ENCODE measurements around the gene PGRMC2.

DNA sequence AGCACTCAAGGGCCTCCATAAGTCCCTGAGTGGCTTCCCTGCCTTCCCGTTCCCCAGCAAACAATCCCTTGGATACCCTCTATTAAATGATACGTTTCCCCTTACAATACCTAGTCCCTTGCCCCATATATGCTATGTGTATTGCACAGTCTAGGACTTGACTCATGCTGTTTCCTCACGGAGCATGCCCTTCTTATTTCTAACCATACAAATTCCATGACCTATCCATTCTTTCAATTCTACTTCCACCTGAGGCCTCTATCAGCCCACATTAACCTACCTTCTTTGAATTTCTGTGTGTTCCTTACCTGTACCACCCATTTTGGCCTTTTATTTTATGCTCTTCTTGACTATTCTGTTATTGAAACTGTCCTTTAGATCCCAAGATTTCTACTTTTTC, 2.9 kb upstream of the PGRMC2 start:
- no peak for TF ChIP-seq POLR2A (IDR thresholded peaks at IDR 0.05; ENCODE audit: low read length)
- TF ChIP-seq GATA1 (IDR thresholded peaks at IDR 0.05; ENCODE audit: low read depth, low read length), result no peak

Data from erythroblast (primary cell).